ENCODE data around the gene SPATA25. TPM values are rescaled to one million over a fixed set of nuclear protein-coding genes. Genes with fewer than 3 reads are reported as not detected.

SPATA25 gene
- total RNA-seq, 1 experiment from 2014 or later = 1.8 TPM

GRCh38 chr20:45894797-45895196, 7.4 kb upstream of the SPATA25 start:
- in situ Hi-C loops (cut with HindIII; ENCODE audit: low pct_unique_long_range_greater_than_20kb, low sequenced_read_pairs) (no loop called here), intact Hi-C loops (cut with micrococcal nuclease; ENCODE audit: unreplicated experiment) (no loop called here)
- Histone ChIP-seq H3K27me3 (ENCODE audit: control insufficient read depth, insufficient read depth, low read length) (no peaks in the 10 kb centered on the region), H3K27ac (ENCODE audit: low read length) (no peak overlapping the region), H3K36me3 (ENCODE audit: control insufficient read depth, insufficient read depth, low read length) (peaks cover 3% of the 10 kb centered on the region; the same call in 1 of the 2 replicates), H3K4me3 (ENCODE audit: low read depth in 2 of 2, low read length in 2 of 2) (no peak overlapping the region), H3K9me3 (ENCODE audit: control insufficient read depth, insufficient read depth, low read depth, low read length) (no peaks in the 10 kb centered on the region), H3K4me1 (ENCODE audit: control insufficient read depth, insufficient read depth, low read length) (peaks cover 12% of the 10 kb centered on the region)
- no peak for TF ChIP-seq SIN3A (IDR thresholded peaks at IDR 0.05; ENCODE audit: borderline replicate concordance, insufficient read depth, low read depth, low read length)
- TF ChIP-seq CTCF (IDR thresholded peaks at IDR 0.05) = no peak
- no peak for TF ChIP-seq POLR2AphosphoS5 (IDR thresholded peaks at IDR 0.05; ENCODE audit: low read depth, low read length)
- TF ChIP-seq TCF7L2 (IDR thresholded peaks at IDR 0.05; ENCODE audit: low read depth, low read length) = no peak
- TF ChIP-seq, protein P1, sequence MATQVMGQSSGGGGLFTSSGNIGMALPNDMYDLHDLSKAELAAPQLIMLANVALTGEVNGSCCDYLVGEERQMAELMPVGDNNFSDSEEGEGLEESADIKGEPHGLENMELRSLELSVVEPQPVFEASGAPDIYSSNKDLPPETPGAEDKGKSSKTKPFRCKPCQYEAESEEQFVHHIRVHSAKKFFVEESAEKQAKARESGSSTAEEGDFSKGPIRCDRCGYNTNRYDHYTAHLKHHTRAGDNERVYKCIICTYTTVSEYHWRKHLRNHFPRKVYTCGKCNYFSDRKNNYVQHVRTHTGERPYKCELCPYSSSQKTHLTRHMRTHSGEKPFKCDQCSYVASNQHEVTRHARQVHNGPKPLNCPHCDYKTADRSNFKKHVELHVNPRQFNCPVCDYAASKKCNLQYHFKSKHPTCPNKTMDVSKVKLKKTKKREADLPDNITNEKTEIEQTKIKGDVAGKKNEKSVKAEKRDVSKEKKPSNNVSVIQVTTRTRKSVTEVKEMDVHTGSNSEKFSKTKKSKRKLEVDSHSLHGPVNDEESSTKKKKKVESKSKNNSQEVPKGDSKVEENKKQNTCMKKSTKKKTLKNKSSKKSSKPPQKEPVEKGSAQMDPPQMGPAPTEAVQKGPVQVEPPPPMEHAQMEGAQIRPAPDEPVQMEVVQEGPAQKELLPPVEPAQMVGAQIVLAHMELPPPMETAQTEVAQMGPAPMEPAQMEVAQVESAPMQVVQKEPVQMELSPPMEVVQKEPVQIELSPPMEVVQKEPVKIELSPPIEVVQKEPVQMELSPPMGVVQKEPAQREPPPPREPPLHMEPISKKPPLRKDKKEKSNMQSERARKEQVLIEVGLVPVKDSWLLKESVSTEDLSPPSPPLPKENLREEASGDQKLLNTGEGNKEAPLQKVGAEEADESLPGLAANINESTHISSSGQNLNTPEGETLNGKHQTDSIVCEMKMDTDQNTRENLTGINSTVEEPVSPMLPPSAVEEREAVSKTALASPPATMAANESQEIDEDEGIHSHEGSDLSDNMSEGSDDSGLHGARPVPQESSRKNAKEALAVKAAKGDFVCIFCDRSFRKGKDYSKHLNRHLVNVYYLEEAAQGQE (IDR thresholded peaks at IDR 0.05; ENCODE audit: insufficient read depth in 1 of 2, low read depth in 2 of 2, low read length in 1 of 2) = no peak
- BruUV-seq (replicated peaks) = no TSS peak
- ChIA-PET POLR2A (no interaction called here), CTCF (no interaction called here)
- no peak for DNase-seq (ENCODE audit: low read depth, low spot score)
- no peak for ATAC-seq

DNA sequence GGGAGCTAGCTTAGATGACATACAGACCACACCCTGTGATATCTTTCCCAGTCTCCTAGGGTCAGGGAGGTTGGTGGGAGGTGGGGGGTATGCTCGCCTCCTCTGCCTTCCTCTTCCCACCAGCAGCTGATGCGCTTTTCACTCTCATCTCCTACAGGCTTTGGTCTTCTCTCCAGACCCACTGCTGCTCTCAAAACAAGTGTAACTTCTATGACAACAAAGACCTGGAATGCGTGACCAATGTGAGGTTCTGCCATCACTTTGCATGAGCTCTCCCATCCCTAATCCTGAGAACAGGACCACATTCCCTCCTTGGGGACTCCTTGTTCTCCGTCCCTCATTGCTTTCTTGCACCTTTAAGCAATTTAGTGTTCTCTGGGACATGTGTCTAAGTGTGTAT, 6.4 kb upstream of the SPATA25 start:
- in situ Hi-C loops (cut with HindIII; ENCODE audit: low pct_unique_long_range_greater_than_20kb, low sequenced_read_pairs) (no loop called here), intact Hi-C loops (cut with micrococcal nuclease; ENCODE audit: unreplicated experiment) (no loop called here)
- BruUV-seq (replicated peaks) = no TSS peak
- POLR2A ChIA-PET = no interaction called here
- H3K36me3 ChIP-seq (ENCODE audit: control insufficient read depth, insufficient read depth, low read length) = peaks cover 3% of the 10 kb centered on the region; the same call in 1 of the 2 replicates
- H3K9me3 ChIP-seq (ENCODE audit: control insufficient read depth, insufficient read depth, low read depth, low read length) = no peaks in the 10 kb centered on the region
- CTCF ChIA-PET = interaction anchor here (0.6 kb wide), 1 partner anchor 75 kb away, joined by 7 read pairs; no protein-coding TSS in a partner anchor
- TF ChIP-seq CTCF (IDR thresholded peaks at IDR 0.05) (no peak), SIN3A (IDR thresholded peaks at IDR 0.05; ENCODE audit: borderline replicate concordance, insufficient read depth, low read depth, low read length) (no peak), POLR2AphosphoS5 (IDR thresholded peaks at IDR 0.05; ENCODE audit: low read depth, low read length) (no peak), TCF7L2 (IDR thresholded peaks at IDR 0.05; ENCODE audit: low read depth, low read length) (no peak)
- TF ChIP-seq, protein P1 (IDR thresholded peaks at IDR 0.05; ENCODE audit: insufficient read depth in 1 of 2, low read depth in 2 of 2, low read length in 1 of 2) = no peak
- no peak overlapping the region for H3K4me3 ChIP-seq (ENCODE audit: low read depth in 2 of 2, low read length in 2 of 2)
- DNase-seq (ENCODE audit: low read depth, low spot score) (no peak), ATAC-seq (no peak)
- H3K27me3 ChIP-seq (ENCODE audit: control insufficient read depth, insufficient read depth, low read length) = no peaks in the 10 kb centered on the region
- no peak overlapping the region for H3K27ac ChIP-seq (ENCODE audit: low read length)
- H3K4me1 ChIP-seq (ENCODE audit: control insufficient read depth, insufficient read depth, low read length) = peaks cover 12% of the 10 kb centered on the region
